NCI-H345 (cell line): ENCODE measurements around the gene JMJD7.
"Not testable (repeated sequence)": the region's sequence is repeated elsewhere in the genome, so short reads cannot be mapped to it uniquely, and the experiment has no call there.

ENCODE experiments used
- DNase-seq: peaks from one replicate; lab custom pipeline; 2025; lab: John Stamatoyannopoulos, UW

Gene JMJD7

GRCh38 chr15:41822957-41823356, 4.9 kb upstream of the JMJD7 start:
- no peak for DNase-seq

DNA sequence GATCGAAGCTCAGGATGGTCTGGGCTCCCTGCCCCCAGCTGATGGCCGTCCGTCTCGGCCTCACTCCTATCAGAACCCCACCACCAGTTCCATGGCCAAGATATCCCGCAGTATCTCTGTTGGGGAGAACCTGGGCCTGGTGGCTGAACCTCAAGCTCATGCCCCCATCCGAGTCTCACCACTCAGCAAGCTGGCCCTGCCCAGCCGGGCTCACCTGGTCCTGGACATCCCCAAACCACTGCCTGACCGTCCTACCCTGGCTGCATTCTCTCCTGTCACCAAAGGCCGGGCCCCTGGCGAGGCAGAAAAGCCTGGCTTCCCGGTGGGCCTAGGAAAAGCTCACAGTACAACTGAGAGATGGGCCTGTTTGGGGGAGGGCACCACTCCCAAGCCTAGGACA, 4.4 kb upstream of the JMJD7 start:
- DNase-seq, result no peak

- DNase-seq, result peak; percentile 14
These were observed 3.7 kb upstream of the JMJD7 start for GRCh38 chr15:41824062-41824745.

- no peak for DNase-seq
These were observed 2.7 kb upstream of the JMJD7 start for GRCh38 chr15:41825145-41825544.

GRCh38 chr15:41825572-41826535, 2.0 kb upstream of the JMJD7 start:
- no peak for DNase-seq

DNA sequence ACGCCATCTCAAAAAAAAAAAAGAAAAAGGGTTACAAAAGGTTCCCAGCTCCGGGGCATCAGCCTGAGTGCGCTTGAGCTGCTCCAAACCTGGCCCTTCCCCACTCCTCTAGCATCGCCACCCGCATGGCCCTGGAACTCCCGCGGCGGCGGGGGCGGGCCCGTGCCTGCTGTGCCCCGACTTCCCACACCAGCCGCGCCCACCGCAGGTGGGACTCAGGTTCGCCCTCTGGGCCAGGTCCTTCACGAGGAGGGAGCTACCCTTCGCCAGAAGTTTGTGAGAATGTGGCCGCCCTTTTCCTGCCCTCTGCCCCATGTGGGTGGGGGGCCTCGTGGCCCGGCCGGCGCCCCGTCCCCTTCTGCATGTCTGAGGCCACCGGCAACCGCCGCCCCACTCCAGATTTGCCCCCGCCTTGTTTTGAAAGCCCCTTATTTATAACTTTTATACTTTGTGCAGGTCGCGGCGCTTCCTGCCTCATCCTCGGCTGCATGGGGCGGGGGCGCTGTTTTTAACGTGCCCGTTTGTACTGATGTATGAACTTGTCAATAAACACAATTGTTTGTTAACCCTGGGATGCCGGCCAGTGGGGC, 507 bp upstream of the JMJD7 start:
- DNase-seq, result peak; percentile 57

GRCh38 chr15:41828807-41829141, 882 bp downstream of the JMJD7 start:
- no peak for DNase-seq

DNA sequence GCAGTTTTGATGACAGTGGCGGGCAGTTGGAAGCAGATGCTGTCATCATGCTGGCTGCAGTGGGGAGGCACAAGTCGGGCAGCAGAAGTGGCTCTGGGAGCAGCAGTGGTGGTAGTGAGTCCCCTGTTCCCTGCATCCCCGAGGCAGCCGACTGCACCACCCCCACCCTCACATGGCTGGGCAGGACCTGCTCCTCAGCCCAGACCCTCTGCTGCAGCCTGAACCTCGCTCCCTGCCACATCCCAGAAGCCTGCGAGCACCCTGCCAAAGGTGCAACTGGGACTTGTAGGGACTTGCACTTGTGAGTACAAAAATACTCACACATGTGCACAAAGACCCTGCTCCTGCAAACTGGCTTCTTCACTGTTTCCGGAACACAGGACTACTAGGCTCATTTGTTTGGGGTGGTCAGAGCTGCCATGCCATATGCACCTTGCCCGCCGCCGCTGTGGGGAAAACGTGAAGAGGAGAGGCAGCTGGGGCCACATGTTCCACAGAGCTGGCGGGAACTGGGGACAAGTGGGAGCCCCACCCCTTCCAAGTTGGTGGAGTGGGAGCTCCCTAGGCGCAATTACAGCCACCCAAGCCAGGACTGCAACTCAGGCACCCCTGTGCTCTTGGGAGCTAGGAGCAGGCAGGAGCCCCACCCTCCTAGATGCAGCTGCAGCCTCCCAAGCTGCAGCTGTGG, 2.2 kb downstream of the JMJD7 start:
- no peak for DNase-seq

DNA sequence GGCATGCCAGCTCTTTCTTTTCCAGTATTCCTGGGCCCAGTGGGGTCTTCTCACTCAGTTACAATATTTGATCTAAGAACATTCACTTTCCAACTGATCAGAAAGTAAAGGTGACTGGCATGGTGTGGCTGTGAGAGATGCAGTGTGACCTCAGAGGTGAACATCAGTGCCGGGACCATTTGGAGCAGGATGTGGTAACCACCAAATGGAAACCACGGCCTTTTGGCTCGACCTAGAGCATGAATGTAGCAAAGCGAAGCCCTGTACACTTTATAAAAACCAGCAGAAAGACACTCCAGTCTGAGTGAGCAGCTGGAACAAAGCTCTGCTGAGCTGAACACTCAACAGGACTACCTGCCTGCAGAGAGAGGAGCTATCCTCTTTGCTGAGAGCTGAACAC, 3.4 kb downstream of the JMJD7 start:
- not testable (repeated sequence) for DNase-seq

DNA sequence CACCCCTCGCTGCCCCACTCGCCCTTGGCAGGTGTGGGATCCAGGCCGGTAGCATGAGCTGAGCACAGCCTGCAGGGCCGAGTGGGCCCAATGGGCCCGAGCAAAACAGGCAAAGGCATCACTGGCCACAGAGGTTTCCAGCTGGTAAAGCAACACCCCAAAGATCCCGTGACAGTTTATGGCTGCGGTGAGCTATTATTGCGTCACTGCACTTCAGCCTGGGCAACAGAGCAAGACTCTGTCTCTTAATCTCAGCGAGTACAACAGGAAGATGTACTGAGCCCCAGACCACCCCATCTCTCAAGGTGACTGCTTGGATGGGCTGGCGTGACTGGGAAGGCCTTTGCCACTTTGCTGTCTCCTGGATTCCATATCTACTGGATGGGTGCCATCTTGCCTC, 4.3 kb downstream of the JMJD7 start:
- DNase-seq, result no peak

DNA sequence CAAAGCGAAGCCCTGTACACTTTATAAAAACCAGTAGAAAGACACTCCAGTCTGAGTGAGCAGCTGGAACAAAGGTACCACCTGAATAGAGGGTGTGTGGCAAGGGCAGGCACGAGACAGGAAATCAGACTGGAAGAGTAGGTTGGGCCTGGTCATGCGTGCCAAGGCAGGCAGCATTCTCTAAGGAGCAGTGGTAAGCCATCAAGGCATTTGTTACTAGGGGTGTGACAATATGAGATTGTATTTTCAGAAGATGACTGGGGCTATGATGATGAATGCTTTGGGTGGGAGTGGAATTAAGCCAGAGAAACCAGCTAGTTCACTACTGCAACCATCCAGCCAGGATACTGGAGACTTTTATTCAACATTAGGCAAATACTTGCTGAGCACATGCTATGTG, 5.0 kb downstream of the JMJD7 start:
- peak; percentile 82 for DNase-seq

- no peak for DNase-seq
These were observed 6.2 kb downstream of the JMJD7 start for GRCh38 chr15:41834096-41834495.

DNA sequence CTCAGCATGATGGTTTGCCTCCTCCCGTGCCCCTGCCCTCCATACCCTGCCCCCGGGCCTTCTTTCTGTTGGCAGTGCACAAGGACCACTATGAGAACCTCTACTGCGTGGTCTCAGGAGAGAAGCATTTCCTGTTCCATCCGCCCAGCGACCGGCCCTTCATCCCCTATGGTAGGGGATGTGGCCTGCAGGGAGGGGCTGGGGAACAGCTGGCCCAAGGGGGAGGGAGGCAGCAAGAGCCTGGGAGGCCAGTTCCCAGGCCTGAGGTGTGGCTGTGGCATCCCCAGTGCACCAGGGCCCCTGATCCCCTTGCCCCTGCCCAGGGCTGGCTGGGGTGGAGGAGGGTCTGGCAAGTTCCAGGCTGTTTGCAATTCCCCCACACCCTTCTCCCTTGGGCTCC, 8.2 kb downstream of the JMJD7 start:
- no peak for DNase-seq

GRCh38 chr15:41836713-41837454, 9.0 kb downstream of the JMJD7 start:
- no peak for DNase-seq

DNA sequence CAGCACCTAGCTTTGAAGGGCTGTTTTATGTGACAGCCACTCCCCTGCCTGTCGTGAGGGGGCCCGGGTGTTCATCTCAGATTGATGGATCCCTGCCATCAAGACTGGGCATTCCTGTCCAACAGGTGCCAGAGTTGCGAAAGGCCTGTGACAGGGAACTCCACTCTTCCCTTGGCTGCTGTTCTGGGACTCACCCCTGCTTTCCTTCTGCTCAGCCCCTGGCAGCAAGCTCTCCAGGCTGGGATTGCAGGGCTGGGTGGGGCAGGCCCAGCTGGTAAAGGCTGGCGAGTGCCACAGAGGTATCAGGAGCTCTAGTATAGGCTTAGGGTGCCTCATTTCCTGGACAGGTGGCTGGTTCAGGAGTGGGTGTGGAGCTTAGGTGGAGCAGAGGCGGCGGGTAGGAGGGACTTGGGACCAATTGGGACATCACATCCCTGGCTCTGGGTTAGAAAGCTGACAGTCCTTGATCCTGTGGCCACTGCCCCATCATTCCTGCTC, 10.6 kb downstream of the JMJD7 start, which contains the start of gene PLA2G4B:
Gene PLA2G4B (plus strand): TSS at position 448 of the 498 bp plus-strand sequence. CDS start 67 bp downstream, outside the sequence.
- peak; percentile 55 for DNase-seq

GRCh38 chr15:41839781-41840491, 12.0 kb downstream of the JMJD7 start:
- DNase-seq, result peak; percentile 24

GRCh38 chr15:41840673-41841072, 12.8 kb downstream of the JMJD7 start:
- no peak for DNase-seq

GRCh38 chr15:41841131-41841530, 13.2 kb downstream of the JMJD7 start:
- no peak for DNase-seq

GRCh38 chr15:41842229-41842628, 14.3 kb downstream of the JMJD7 start:
- DNase-seq, result no peak

- no peak for DNase-seq
These were observed 15.7 kb downstream of the JMJD7 start for GRCh38 chr15:41843571-41843970.

- DNase-seq, result no peak
These were observed 16.9 kb downstream of the JMJD7 start for GRCh38 chr15:41844814-41845213.
